ENCODE data around the gene CDC5L.

- TF ChIP-seq CTCF (conservative IDR thresholded peaks at IDR 0.05; ENCODE audit: low read depth in 2 of 2) (no peak), REST (IDR thresholded peaks at IDR 0.05; ENCODE audit: unreplicated experiment) (no peak)
These were observed 35.0 kb downstream of the CDC5L start for GRCh38 chr6:44422531-44422930.

Data from GM23338 (cell line).